GM12801 (cell line): ENCODE data around the gene PLCB1.

Experiments used
- TF ChIP-seq, protein P1 (sequence below): IDR thresholded peaks from one replicate; pipeline ENCODE4 v1.5.1; 2011; ENCODE audit warnings: control low read depth; ENCODE audit not compliant: insufficient read length; ENCODE audit errors: extremely low read depth

Gene PLCB1

DNA sequence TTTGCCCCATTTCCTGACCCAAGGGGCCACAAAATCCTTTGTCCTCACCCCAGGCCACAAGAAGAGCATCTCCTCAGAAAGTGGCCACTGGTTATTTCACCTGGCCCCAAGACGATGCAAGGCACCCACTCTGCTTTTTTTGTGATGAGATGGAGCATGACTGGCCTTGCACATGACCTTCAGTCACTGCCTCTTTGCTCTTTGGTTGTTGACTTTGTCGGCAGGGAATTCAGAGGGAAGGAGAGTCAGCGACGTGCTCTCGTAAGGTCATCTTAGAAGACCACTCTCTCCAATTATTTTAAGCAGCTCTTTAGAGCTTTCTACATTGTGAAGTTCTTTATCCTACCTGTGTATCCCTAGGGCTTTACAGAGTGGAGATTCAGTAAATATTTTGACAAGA is 306.7 kb downstream of the PLCB1 start:
- TF ChIP-seq, protein P1, sequence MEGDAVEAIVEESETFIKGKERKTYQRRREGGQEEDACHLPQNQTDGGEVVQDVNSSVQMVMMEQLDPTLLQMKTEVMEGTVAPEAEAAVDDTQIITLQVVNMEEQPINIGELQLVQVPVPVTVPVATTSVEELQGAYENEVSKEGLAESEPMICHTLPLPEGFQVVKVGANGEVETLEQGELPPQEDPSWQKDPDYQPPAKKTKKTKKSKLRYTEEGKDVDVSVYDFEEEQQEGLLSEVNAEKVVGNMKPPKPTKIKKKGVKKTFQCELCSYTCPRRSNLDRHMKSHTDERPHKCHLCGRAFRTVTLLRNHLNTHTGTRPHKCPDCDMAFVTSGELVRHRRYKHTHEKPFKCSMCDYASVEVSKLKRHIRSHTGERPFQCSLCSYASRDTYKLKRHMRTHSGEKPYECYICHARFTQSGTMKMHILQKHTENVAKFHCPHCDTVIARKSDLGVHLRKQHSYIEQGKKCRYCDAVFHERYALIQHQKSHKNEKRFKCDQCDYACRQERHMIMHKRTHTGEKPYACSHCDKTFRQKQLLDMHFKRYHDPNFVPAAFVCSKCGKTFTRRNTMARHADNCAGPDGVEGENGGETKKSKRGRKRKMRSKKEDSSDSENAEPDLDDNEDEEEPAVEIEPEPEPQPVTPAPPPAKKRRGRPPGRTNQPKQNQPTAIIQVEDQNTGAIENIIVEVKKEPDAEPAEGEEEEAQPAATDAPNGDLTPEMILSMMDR, result no peak

DNA sequence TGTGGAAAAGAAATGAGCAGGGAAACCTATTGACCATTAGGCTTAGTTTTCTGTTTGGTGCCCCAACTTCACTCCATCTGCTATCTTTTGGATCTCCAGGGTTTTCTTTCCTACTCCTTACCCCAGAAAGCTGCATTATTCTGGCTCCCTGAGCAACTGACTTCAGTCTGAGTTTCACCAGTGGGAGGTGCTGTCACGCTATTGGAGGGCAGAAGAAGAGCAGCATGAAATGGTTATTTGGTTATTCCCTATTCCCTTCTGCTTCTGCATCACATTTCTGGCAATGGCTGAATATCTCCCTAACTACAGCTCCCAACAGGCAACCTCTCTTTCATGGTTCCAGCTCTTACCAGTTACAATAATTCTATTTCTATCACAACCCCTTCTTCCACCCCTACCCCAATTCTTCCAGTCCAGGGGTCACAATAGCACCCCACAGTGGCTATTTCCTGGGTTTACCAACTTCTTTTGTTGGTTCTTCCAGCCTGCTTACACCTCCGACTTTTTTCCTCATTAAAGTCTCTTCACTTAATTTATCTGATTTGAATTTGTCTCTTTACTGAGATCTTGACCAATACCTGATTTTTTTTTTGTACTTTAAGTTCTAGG is 311.5 kb downstream of the PLCB1 start:
- TF ChIP-seq, protein P1, result no peak

DNA sequence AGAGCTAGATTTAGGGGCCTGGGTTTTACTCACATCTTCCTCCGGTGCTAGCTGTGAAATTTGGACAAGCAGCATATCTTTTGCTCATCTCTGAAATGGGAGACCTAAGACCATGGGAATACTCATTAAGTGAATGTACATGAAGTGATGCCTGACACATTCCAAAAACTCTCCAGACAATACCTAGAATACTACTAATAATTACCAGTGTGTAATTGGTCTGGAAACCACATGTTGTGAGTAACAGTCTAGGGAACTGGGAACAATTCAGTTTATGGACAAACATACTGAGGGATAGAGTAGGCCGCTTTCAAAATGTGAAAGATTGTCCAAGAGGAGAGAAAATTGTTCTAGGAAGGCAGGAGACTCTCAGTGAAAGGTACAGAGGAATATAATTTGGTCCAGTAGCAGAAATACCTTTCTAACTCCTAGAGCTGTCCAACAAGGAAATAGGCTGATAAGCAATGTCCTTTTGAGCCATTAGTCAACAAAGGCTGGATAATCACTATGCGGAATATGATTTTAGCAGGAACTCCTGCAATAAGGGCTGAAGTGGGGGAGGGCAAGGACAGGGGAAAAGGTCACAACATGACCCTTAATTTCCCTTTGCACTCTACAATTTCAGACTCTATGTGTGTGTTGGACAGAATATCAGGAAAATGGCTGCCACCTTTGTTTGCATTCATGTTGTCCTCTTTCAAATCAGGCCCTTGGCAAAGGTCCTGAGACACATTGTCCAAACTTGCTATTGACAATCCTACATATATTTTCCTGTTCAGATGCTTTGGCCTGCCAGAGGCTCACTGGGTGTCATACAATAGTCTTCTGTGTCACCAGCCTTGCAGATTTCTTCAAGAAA is 315.4 kb downstream of the PLCB1 start:
- TF ChIP-seq, protein P1, result no peak

DNA sequence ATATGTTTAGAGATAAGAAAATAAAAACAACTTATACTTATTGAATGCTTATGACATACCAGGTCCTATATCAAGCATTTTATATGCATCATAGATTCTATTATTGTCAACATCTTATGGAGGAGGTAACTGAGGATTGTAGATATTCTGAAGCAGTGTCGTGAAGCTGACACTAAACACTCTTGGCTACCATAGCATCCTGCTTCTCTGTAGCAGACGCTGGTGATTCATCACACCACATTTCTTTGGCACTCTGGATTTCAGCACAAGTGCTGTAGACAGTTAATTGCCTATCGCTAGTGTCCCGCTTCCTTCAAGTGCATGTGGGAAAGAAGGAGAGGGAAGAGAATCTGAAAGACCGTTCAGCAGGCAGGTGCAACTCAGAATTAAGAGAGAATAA is 317.1 kb downstream of the PLCB1 start:
- TF ChIP-seq, protein P1, result no peak

DNA sequence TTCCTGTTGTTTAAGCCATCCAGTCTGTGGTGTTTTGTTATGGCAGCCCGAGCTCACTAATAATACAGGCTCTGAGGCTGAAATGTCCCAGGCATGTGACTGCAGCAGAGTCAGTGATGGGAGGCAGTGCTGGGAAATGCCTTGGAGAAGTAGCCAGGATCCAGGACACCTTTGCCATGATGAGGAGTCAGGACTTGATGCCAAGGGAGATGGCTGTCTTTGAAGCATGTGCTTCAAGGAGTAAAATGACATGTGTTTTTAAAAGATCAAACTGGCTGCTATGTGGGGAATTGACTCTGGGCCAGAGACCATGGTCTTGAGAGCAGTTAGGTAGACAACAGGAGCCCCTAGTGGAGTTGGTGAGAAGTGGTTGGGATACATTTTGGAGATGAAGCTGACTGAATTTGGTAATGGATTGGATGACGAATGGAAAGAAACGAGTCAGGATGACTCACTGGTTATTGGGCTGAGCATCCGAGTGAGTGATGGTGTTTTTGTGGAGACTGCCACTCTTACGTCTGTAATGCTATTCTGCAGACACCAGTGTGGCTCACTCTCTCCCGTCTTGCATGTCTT is 322.2 kb downstream of the PLCB1 start:
- TF ChIP-seq, protein P1, result no peak

DNA sequence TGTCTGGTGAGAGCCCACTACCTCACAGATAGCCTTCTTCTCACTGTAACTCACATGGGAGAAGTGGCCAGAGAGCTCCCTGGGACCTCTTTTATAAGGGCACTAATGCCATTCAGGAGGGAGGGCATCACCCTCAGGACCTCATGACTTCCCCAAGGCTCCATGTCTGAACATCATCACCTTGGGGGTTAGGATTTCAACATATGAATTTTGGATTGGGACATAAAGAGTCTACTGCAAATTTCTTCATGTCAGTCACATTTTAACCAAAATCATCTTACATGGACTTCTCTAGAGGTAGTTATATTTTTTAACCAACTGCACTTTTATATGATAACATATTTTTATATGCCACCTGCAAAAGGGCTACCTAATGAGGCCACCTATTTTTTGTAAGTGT is 324.7 kb downstream of the PLCB1 start:
- TF ChIP-seq, protein P1, result no peak

DNA sequence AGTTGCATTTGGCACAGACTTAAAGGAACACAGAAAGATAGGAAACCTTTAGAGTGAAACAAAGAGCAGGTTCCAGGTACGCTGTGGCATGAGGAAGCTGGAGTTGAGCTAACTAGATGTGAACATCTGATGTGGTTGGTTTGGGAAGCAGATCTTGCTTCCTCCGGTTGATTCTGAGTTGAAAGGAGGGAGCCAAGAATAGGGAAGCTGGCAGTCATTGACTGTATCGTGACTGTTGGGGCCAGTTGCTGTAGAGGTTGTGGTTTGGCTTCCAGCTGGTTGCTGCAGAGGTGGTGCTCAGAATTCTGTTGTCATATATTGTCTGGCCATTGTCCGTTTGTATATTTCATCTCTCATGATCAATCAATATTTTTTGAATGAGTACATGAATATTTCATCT is 325.9 kb downstream of the PLCB1 start:
- TF ChIP-seq, protein P1, result no peak
